ENCODE results near the gene LIMS1.
"Not testable (repeated sequence)": the region's sequence is repeated elsewhere in the genome, so short reads cannot be mapped to it uniquely, and the experiment has no call there.

LIMS1 gene

DNA sequence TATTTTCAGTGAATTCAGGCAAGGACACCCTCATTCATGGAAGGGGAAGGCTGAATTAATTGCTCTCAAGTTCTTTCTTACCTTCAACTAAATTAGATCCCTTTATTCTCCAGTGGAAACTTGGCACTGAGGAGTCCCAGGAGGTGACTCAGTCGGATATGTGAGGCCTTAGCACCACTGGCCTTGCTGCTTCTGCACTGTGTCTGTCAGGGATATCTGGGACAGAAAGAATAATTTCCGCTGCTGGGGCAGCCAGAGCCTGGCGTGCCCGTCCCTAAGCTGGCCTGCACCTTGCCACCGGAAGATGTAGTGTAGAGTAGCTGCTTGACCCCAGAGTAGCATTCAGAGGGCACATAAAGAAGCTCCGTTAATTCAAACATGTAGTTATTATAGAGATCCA is 53.4 kb downstream of the LIMS1 start:
- no peak for DNase-seq (ENCODE audit: low spot score)

DNA sequence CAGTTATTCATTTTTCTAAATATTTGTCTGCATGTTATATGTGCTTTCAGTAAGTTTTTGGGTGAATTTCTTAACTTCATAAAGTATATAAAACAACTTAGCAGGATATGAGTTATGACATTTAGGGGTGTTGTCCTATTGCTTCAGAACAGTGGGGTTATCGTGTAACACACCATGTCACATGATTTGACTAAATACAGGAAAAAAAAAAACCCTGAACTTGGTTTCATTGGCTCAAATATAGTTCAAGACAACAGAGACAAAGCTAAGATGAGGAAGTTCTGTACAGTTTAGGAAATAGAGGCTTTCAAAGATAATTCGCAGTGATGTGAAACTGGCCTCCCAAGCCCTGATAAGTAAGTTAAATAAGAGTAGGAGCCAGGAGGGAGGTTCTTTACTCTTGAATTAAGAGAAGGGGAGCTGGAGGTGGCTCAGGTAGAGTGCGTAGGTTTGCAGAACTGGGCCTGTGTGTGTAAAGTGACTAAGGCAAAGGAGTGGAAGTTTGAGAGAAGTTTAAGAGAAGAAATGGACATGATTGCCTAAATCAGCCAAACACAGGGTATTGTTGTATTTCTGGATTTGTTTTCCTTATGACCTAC is 53.9 kb downstream of the LIMS1 start:
- DNase-seq (ENCODE audit: low spot score): no peak

DNA sequence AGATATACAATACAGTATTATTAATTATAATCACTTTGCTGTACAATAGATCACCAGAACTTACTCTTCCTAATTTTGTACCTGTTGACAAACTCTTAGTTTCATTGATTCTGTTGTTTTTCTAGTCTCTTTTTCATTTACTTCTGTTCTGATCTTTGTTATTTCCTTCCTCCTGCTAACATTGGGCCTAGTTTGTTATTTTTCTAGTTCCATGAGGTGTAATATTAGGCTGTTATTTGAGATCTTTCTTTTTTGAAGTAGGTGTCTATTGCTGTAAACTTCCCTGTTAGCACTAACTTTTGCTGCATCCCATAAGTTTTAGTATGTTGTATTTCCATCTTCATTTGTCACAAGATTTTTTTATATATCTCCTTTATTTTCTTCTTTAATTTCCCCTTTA is 55.1 kb downstream of the LIMS1 start:
- no peak for DNase-seq (ENCODE audit: low spot score)

DNA sequence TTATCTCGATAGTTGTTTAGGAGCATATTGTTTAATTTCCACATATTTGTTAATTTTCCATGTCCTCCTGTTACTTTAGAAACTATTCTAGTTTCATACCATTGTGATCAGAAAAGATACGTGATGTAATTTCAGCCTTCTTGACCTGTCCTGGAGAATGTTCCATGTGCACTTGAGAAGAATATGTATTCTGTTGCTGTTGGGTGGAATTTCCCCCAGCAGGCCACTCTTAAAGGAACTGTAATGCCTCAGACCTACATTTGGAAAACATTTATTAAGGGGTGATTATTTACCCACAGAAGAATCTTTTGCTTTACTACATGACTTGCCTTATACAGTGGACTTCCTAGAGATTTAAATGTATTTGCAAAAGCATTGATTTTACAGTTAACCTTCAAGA is 55.5 kb downstream of the LIMS1 start:
- no peak for DNase-seq (ENCODE audit: low spot score)

DNA sequence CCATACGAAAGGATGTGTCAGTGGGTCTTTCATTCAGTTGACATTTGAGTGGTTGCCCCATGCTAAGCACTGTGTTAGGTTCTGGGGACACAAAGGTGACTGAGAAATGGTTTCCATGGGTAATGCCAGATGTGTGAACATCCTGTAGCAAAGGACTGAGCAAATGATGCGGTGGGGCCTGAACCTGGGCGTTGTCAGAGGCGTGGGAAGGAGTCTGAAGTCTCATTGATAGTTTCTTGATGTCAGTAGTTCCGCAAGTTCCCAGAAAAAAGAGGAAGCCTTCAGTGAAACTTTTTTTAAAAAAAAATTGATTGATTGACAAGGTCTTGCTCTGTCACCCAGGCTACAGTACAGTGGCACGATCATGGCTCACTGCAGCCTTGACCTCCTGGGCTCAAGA is 56.9 kb downstream of the LIMS1 start:
- DNase-seq (ENCODE audit: low spot score): no peak

GRCh38 chr2:108593547-108594098 is 59.4 kb downstream of the LIMS1 start:
- DNase-seq (ENCODE audit: low spot score): no peak

DNA sequence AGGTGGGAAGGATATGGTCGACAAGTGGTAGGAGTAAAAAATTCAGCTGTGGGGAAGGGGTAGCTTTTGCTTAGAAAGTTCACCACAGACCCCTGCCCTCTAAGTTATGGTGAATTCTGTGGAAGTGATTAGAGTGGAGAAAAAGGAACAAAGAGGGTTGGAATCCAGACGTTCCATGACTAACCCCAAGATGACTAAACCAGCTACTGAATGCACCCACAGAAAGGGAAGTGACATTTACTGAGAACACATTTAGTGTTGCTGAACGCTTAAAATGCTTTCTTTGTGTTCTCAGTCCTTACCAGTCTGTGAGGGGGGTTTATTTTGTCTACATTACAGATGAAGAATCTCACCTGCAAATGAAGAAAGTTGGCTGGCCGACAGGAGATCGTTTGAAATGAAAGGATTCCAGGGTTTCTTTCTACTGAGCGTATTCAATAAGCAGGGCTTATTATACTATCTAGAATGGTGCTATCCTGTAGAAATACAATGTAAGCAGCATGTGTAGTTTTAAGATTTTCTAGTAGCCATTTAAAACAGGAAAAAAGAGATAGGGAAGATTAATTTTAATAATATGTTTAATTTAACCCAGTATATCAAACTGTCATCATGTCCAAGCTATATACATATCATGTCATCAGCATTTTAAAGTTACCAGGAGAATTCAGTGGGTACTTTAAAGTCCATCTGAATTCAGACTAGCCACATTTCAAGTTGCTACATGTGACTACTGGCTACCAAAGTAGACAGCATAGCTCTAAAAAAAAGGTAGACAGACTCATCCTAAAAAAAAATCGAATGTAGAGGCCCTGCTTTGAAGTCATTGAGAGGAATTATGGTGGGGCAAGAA is 60.1 kb downstream of the LIMS1 start:
- no peak for DNase-seq (ENCODE audit: low spot score)

DNA sequence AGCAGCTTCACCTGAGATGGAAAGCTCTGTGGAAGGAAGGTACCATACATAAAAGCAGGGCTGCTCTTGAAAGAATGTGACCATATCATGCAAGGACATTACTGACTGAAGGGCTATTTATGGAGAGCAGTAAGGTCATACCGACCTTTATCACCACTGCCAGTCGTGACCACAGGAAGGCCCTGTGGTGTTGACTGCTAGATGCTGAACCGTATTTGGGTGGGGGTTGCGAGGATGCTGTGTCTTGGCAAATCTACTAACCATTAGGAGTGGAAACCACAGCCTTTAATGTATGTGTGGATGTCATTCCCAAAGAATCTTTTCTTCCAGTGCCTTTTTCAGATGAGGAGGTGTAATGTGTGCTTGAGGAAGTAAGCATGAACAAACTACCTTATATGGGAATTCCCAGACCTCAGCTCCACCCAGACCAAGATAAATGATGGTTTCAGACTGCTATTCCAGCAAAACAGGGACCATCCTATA is 60.8 kb downstream of the LIMS1 start:
- DNase-seq (ENCODE audit: low spot score): no peak

GRCh38 chr2:108595771-108596170 is 61.5 kb downstream of the LIMS1 start:
- DNase-seq (ENCODE audit: low spot score): not testable (repeated sequence)

GRCh38 chr2:108597105-108597744 is 63.0 kb downstream of the LIMS1 start:
- DNase-seq (ENCODE audit: low spot score): not testable (repeated sequence)

DNA sequence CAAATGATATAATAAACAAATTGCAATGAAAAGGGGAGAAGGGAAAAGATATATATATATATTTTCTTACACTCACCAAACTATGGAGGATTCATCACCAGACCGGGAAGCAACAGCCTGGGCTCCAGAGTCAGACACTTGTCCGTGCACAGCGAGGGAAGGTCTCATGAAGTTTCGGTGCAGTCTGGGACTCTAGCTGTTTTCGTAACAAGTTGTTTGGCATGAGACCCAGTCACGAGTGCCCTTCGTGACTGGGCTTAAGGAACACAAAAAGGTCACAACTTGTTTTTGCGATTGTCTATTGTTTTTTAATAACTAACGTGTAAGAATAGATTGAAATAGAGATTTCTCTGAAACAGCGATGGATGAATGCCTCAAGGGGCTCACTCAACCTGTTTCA is 66.9 kb downstream of the LIMS1 start:
- not testable (repeated sequence) for DNase-seq (ENCODE audit: low spot score)

DNA sequence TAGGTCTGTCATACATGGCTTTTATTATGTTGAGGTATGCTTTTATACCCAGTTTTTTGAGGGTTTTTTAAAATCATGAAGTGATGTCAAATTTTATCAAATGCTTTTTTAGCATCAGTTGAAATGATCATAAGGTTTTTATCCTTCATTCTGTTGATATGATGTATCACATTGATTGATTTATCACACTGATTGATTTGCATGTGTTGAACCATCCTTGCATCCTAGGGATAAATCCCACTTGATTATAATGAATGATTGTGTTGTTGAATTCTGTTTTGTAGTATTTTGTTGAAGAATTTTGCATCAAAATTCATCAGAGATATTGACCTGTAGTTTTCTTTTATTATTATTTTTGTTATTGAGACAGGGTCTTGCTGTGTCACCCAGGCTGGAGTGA is 68.2 kb downstream of the LIMS1 start:
- DNase-seq (ENCODE audit: low spot score): no peak

- DNase-seq (ENCODE audit: low spot score): no peak
Measured at GRCh38 chr2:108604196-108604595, 69.9 kb downstream of the LIMS1 start.

- DNase-seq (ENCODE audit: low spot score): no peak
Measured at GRCh38 chr2:108605947-108606346, 71.7 kb downstream of the LIMS1 start.

GRCh38 chr2:108607706-108608301 is 73.5 kb downstream of the LIMS1 start:
- DNase-seq (ENCODE audit: low spot score): no peak

GRCh38 chr2:108611021-108611420 is 76.8 kb downstream of the LIMS1 start:
- no peak for DNase-seq (ENCODE audit: low spot score)

- no peak for DNase-seq (ENCODE audit: low spot score)
Measured at GRCh38 chr2:108612153-108612513, 77.9 kb downstream of the LIMS1 start.

DNA sequence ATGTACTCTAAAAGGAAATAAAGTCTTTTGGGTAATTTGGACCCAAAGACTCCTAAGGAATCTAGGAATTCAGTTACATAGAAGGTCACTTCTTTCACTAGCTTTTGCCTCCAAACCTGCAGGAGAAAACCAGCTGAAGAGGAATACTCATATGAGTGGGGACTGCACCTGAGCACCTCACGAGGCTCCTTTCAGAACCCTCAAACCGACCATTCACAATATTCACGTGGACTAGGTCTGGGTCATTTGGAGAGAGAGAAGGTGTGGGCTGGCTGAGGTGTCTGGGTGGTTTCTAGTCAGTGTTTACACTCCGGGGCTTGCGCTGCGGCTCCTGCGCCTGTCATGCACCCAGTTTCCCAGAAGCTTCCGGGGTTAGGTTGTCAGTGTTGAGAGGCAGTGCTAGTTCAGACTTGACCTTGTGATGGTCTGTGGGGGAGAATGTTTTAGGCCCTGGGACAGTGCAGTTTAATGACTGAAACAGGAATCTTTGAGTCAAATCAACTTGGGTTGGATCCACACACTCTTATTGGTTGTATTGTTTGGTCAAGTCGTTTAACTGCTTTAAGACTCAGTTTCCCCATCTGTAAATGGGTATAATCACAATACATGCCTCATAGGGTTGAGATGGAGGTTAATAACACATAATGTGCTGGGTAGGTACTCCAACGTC is 78.4 kb downstream of the LIMS1 start:
- DNase-seq (ENCODE audit: low spot score): no peak

GRCh38 chr2:108613261-108614042 is 79.2 kb downstream of the LIMS1 start:
- DNase-seq (ENCODE audit: low spot score): no peak

- no peak for DNase-seq (ENCODE audit: low spot score)
Measured at GRCh38 chr2:108614043-108614545, 79.8 kb downstream of the LIMS1 start.

- DNase-seq (ENCODE audit: low spot score): no peak
Measured at GRCh38 chr2:108614659-108615058, 80.4 kb downstream of the LIMS1 start.

Measured in left forelimb (tissue), 1 donor.